Measurements from ENCODE around the gene TMEM18.

GRCh38 chr2:696463-696862 is 19.3 kb upstream of the TMEM18 start:
- TF ChIP-seq POLR2AphosphoS5 (IDR thresholded peaks at IDR 0.05) (no peak), CTCF (IDR thresholded peaks at IDR 0.05) (no peak), EP300 (IDR thresholded peaks at IDR 0.05; ENCODE audit: low read depth) (no peak)

All from transverse colon (tissue), 4 donors.